Heart left ventricle (tissue), 16 donors: Measurements from ENCODE around the gene ZNF12. TPM values are rescaled to one million over a fixed set of nuclear protein-coding genes. Genes with fewer than 3 reads are reported as not detected.

Experiments used
- ATAC-seq, 4 donors: fragments of 200-7000 bp; cut with Tn5 transposase; one replicate each; pipeline ENCODE4 v1.9.1; 2020 to 2022; ENCODE audit warnings: moderate library complexity in 4 of 4, mild to moderate bottlenecking in 3 of 4, moderate number of reproducible peaks in 1 of 4
- DNase-seq, 5 donors: peaks; one replicate each; pipeline ENCODE4 v3.0.0-alpha.2; 2020
- H3K27ac ChIP-seq, 12 donors: fragments of 200-600 bp; sonication (generic) in 4 of 12; one replicate each; pipeline versions ENCODE4 v1.5.0 to v1.8.0; 2016 to 2022; ENCODE audit warnings: mild to moderate bottlenecking in 2 of 12
- H3K27me3 ChIP-seq, 9 donors: fragments of 200-600 bp; sonication (generic) in 2 of 9; one replicate each; pipeline versions ENCODE4 v1.5.1 to v1.8.0; 2016 to 2022; ENCODE audit warnings: mild to moderate bottlenecking in 3 of 9
- H3K36me3 ChIP-seq, 9 donors: fragments of 200-600 bp; sonication (generic) in 2 of 9; one replicate each; pipeline versions ENCODE4 v1.5.0 to v1.8.0; 2018 to 2022; ENCODE audit warnings: mild to moderate bottlenecking in 2 of 9
- H3K4me1 ChIP-seq, 12 donors: fragments of 200-600 bp; sonication (generic) in 4 of 12; one replicate each; pipeline versions ENCODE4 v1.5.0 to v1.8.0; 2016 to 2022; ENCODE audit warnings: mild to moderate bottlenecking in 3 of 12
- H3K4me3 ChIP-seq, 12 donors: fragments of 200-600 bp; sonication (generic) in 4 of 12; one replicate each; pipeline versions ENCODE4 v1.5.0 to v1.8.0; 2017 to 2022; ENCODE audit warnings: mild to moderate bottlenecking in 9 of 12, moderate library complexity in 4 of 12
- H3K9me3 ChIP-seq, 12 donors: fragments of 200-600 bp; sonication (generic) in 4 of 12; one replicate each; pipeline versions ENCODE4 v1.5.0 to v1.8.0; 2016 to 2022; ENCODE audit warnings: mild to moderate bottlenecking in 1 of 12
- CTCF ChIP-seq, 12 donors: fragments of 200-600 bp; sonication (generic) in 4 of 12; IDR thresholded peaks; one replicate each; pipeline versions ENCODE4 v1.5.0 to v1.8.0; 2018 to 2022; ENCODE audit warnings: antibody characterized with exemption in 12 of 12, mild to moderate bottlenecking in 5 of 12
- POLR2A ChIP-seq, 2 donors: fragments of 450-650 bp; IDR thresholded peaks; one replicate each; pipeline ENCODE4 v1.6.1; 2017; ENCODE audit warnings: antibody characterized with exemption in 2 of 2, mild to moderate bottlenecking in 2 of 2, moderate library complexity in 2 of 2
- WGBS, 4 donors: extraction: QIAGEN DNeasy Blood & Tissue Kit in 2 of 4; methylation state at CpG; one replicate each; pipeline versions ENCODE4 v1.1.5 to v1.1.7; 2013 to 2018; 5-methylcytosine and 5-hydroxymethylcytosine counted together
- intact Hi-C, 10 donors: fragments of 100-400 bp; cut with DNase I; formaldehyde crosslinking; loops; one replicate each; pipeline versions ENCODE4 v1.11.1 to v1.14.2; 2022
- polyA plus RNA-seq, 2 donors: library from polyadenylated mRNA; stranded (reverse); fragments of 200-250 nt; gene quantifications; one replicate each; pipeline ENCODE4 v1.2.3, GENCODE V29; 2013
- total RNA-seq, 9 donors: library from RNA; depleted of rRNA in 2 of 9; stranded (reverse); fragments of >200 nt in 2 of 9; fragmentation: NEBNext Ultra II Directional in 3 of 9; extraction: Animal tissue kit (Norgen Biotek cat#: 25700) in 3 of 9; gene quantifications; one replicate each; pipeline versions ENCODE4 v1.1.0 to v1.2.4, GENCODE V29; 2016 to 2023
- donor health status: ischemic (EF 13 %, LVEDD 7.1; RV severe dilation, severe dysfunction).
- donor health status: healthy with polysubstance abuse.
- donor health status: DM: no; HTN: yes; CAD: no.
- donor health status: DM: no; HTN: no; CAD: no.
- donor health status: ischemic (EF 25% LVEDD 6.9; RV normal size, moderate dysfunction).
- donor health status: ischemic (EF 25% LVEDD 5.7; RV mildly dilated, moderate dysfunction).
- donor health status: healthy.
- donor health status: DM: yes; HTN: yes; CAD: no.
- donor health status: ischemic (EF 35%, LVEDD 5.7; RV mildly dilated, moderate dysfunction).
- donor health status: nonischemic (EF 11% LVEDD 7.7; RV severe dilation, severe dysfunction).
- donor health status: DM: yes; HTN: yes; CAD: no.
- donor health status: PGD.
- donor health status: ischemic (EF 29% LVEDD 5.4; RV normal size, mild dysfunction).
- donor health status: nonischemic (EF 23%, LVEDD 6.1; RV moderate dilation, normal function).

ZNF12 gene
- total and polyA plus RNA-seq, 11 donors: 6.4 to 20.1 (median 13.4) TPM

DNA sequence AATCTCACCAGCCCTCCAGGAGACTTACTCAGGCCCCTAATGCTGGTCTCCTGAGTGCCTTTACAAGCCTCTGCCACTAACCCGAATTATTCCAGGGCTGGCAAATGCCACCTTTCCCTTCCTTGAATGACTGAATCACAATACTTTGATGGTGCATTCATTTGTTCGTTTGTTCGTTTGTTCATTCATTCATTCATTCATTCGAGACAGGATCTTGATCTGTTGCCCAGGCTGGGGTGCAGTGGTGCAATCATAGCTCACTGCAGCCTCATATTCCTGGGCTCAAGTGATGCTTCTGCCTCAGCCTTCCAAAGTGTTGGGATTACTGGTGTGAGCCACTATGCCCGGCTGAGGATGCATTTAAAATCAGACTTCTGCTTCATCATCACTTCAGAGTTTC lies 6.0 kb downstream of the ZNF12 start:
- Histone ChIP-seq H3K4me1 (peaks cover 0 to 34% (median 25%) of the 10 kb centered on the region in 12 donors), H3K27me3 (no peaks in the 10 kb centered on the region), H3K36me3 (peaks cover 9 to 83% (median 64%) of the 10 kb centered on the region in 9 donors), H3K4me3 (no peak overlapping the region), H3K27ac (no peak overlapping the region), H3K9me3 (peaks cover 0 to 47% (median 16%) of the 10 kb centered on the region in 12 donors)
- DNase-seq (no peak), ATAC-seq (no peak)
- 88 to 96% (median 93%) methylated on average over 5 of the region's 5 CpGs for WGBS, 4 donors
- intact Hi-C loops: loop anchor here in 1 of 10 donors (10.0 kb wide), 1 partner anchor 106 kb away; the partner anchor contains the start of gene INTS15
- TF ChIP-seq POLR2A (IDR thresholded peaks at IDR 0.05) (no peak), CTCF (IDR thresholded peaks at IDR 0.05) (no peak)

DNA sequence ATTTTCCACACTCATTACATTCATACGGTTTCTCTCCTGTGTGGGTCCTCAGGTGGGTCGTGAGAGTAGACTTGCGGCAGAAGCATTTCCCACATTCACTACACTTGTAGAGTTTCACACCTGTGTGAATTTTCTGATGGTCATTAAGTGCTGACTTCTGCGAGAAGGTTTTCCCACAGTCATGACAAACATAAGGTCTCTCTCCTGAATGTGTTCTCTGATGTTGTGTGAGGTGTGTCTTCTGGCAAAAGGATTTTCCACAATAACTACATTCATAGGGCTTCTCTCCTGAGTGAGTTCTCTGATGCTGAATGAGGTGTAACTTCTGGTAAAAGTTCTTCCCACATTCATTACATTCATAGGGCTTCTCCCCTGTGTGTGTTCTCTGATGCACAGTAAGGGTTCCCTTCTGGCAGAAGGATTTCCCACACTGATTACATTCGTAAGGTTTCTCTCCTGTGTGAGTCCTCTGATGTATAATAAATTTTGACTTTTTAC lies 15.1 kb downstream of the ZNF12 start:
- peaks cover 12 to 100% (median 94%) of the 10 kb centered on the region in 12 donors for H3K9me3 ChIP-seq
- 97 to 99% (median 97%) methylated on average over 5 of the region's 5 CpGs for WGBS, 4 donors

DNA sequence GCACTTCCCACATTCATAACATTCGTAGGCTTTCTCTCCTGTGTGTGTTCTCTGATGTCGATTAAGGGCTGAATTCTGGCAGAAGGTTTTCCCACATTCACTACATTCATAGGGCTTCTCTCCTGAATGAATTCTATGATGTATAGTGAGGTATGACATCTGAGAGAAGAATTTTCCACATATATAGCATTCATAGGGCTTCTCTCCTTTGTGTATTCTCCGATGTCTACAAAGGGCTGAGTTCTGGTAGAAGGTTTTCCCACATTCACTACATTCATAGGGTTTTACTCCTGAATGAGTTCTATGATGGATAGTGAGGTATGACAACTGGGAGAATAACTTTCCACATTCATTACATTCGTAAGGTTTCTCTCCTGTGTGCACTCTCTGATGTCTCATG lies 15.6 kb downstream of the ZNF12 start:
- DNase-seq (no peak), ATAC-seq (no peak)
- Histone ChIP-seq H3K4me1 (no peaks in the 10 kb centered on the region), H3K27me3 (no peaks in the 10 kb centered on the region), H3K27ac (no peak overlapping the region), H3K4me3 (no peak overlapping the region), H3K9me3 (peaks cover 12 to 100% (median 96%) of the 10 kb centered on the region in 12 donors), H3K36me3 (peaks cover 44 to 100% (median 97%) of the 10 kb centered on the region in 9 donors)
- intact Hi-C loops: no loop called here
- 96 to 98% (median 97%) methylated on average over 4 of the region's 4 CpGs for WGBS, 4 donors
- TF ChIP-seq CTCF (IDR thresholded peaks at IDR 0.05) (no peak), POLR2A (IDR thresholded peaks at IDR 0.05) (no peak)

More for the DNA sequence above, 15.1 kb downstream of the ZNF12 start:
- no peak overlapping the region for H3K4me3 ChIP-seq
- DNase-seq (no peak), ATAC-seq (no peak)
- intact Hi-C loops: no loop called here
- H3K4me1 ChIP-seq: no peaks in the 10 kb centered on the region
- H3K27ac ChIP-seq: no peak overlapping the region
- no peaks in the 10 kb centered on the region for H3K27me3 ChIP-seq
- peaks cover 48 to 100% (median 98%) of the 10 kb centered on the region in 9 donors for H3K36me3 ChIP-seq
- TF ChIP-seq CTCF (IDR thresholded peaks at IDR 0.05): no peak
- no peak for TF ChIP-seq POLR2A (IDR thresholded peaks at IDR 0.05)

- Histone ChIP-seq H3K27ac (no peak overlapping the region), H3K4me3 (no peak overlapping the region), H3K27me3 (no peaks in the 10 kb centered on the region), H3K4me1 (no peaks in the 10 kb centered on the region), H3K9me3 (peaks cover 0 to 100% (median 98%) of the 10 kb centered on the region in 12 donors), H3K36me3 (peaks cover 0 to 5% (median 0%) of the 10 kb centered on the region in 9 donors)
- no peak for DNase-seq
- 84 to 100% (median 96%) methylated on average over 1 of the region's 1 CpG for WGBS, 4 donors
- no peak for TF ChIP-seq POLR2A (IDR thresholded peaks at IDR 0.05)
- TF ChIP-seq CTCF (IDR thresholded peaks at IDR 0.05): no peak
- ATAC-seq: no peak
- intact Hi-C loops: no loop called here
These were observed 26.6 kb downstream of the ZNF12 start for GRCh38 chr7:6680146-6680545.
